Pancreas (tissue), 10 donors: ENCODE measurements around the gene HOXB5. TPM values are rescaled to one million over a fixed set of nuclear protein-coding genes. Genes with fewer than 3 reads are reported as not detected.

Source experiments
- ATAC-seq, 4 donors: fragments of 200-7000 bp; cut with Tn5 transposase; one replicate each; pipeline versions ENCODE4 v1.8.0 to v1.9.1; 2020; ENCODE audit warnings: mild to moderate bottlenecking in 4 of 4, moderate library complexity in 4 of 4
- DNase-seq, 6 donors: peaks; one replicate each; pipeline ENCODE4 v3.0.0-alpha.2; 2020
- FAIRE-seq: peaks from 2 replicates; lab custom pipeline; 2012; peaks lifted over from hg19 to GRCh38; lab: Jason Lieb, UNC
- H3K27ac ChIP-seq, 4 donors: fragments of 200-600 bp; sonication (generic); 1 replicate in 3 of 4; 2 replicates in 1 of 4; pipeline versions ENCODE4 v1.5.0 to v1.8.0; 2020
- H3K27me3 ChIP-seq, 4 donors: fragments of 200-600 bp; one replicate each; pipeline ENCODE4 v1.8.0; 2021
- H3K36me3 ChIP-seq, 3 donors: fragments of 200-600 bp; sonication (generic) in 1 of 3; one replicate each; pipeline versions ENCODE4 v1.5.0 to v1.8.0; 2020 to 2021
- H3K4me1 ChIP-seq, 3 donors: fragments of 200-600 bp; one replicate each; pipeline ENCODE4 v1.8.0; 2021
- H3K4me3 ChIP-seq, 4 donors: fragments of 200-600 bp; sonication (generic) in 2 of 4; one replicate each; pipeline versions ENCODE4 v1.5.0 to v1.8.0; 2020 to 2021
- H3K9me3 ChIP-seq, 4 donors: fragments of 200-600 bp; one replicate each; pipeline ENCODE4 v1.8.0; 2021
- WGBS, 2 donors: extraction: QIAGEN DNeasy Blood & Tissue Kit; methylation state at CpG; one replicate each; pipeline ENCODE4 v1.1.7; 2013; 5-methylcytosine and 5-hydroxymethylcytosine counted together
- intact Hi-C, 3 donors: fragments of 100-400 bp; cut with DNase I; formaldehyde crosslinking; loops; one replicate each; pipeline versions ENCODE4 v1.11.1 to v1.14.2; 2022
- polyA plus RNA-seq, 2 donors: library from polyadenylated mRNA; stranded (reverse); fragments of 200-250 nt; gene quantifications; one replicate each; pipeline ENCODE4 v1.2.3, GENCODE V29; 2013
- total RNA-seq, 6 donors: library from RNA; stranded (reverse); fragmentation: NEBNext Ultra II Directional in 4 of 6; extraction: Animal tissue kit (Norgen Biotek cat#: 25700) in 4 of 6; gene quantifications; one replicate each; pipeline versions ENCODE4 v1.2.1 to v1.2.4, GENCODE V29; 2021 to 2023
- TF ChIP-seq, protein P1 (sequence below), 4 donors: fragments of 200-600 bp; sonication (generic) in 3 of 4; IDR thresholded peaks; one replicate each; pipeline versions ENCODE4 v1.5.0 to v1.8.0; 2021; ENCODE audit warnings: antibody characterized with exemption in 4 of 4
- donor health status: healthy with polysubstance abuse.
- donor health status: DM: no; HTN: no; CAD: no; lungs with moderate emphysema.
- donor health status: DM: no; HTN: no; CAD: no.
- donor health status: control.
- donor health status: control.
- donor health status: Bipolar disorder and iron deficiency.
- donor health status: DM: yes; HTN: yes; CAD: no.
- donor health status: DM: no; HTN: no; CAD: no.
- donor health status: DM: no; HTN: no; CAD: no.
- donor health status: DM: yes; HTN: yes; CAD: no.

The HOXB5 gene
- total and polyA plus RNA-seq, 8 donors = 0.19 to 1.0 (median 0.38) TPM

- H3K27me3 ChIP-seq = peaks cover 4 to 70% (median 14%) of the 10 kb centered on the region in 4 donors
- no peak for ATAC-seq
- peak overlapping the region in 1 of 4 donors; percentile 62 for H3K4me3 ChIP-seq
- no peak overlapping the region for H3K27ac ChIP-seq
- H3K4me1 ChIP-seq = peaks cover 0 to 5% (median 0%) of the 10 kb centered on the region in 3 donors
- no peak for FAIRE-seq
- 8 to 11% methylated on average over 23 to 36 of the region's 36 CpGs for WGBS, 2 donors
- H3K36me3 ChIP-seq = no peaks in the 10 kb centered on the region
- no peaks in the 10 kb centered on the region for H3K9me3 ChIP-seq
- intact Hi-C loops = loop anchor here in 1 of 3 donors (10.0 kb wide), 1 partner anchor 467 kb away; no protein-coding TSS in a partner anchor
- no peak for DNase-seq
- TF ChIP-seq, protein P1, sequence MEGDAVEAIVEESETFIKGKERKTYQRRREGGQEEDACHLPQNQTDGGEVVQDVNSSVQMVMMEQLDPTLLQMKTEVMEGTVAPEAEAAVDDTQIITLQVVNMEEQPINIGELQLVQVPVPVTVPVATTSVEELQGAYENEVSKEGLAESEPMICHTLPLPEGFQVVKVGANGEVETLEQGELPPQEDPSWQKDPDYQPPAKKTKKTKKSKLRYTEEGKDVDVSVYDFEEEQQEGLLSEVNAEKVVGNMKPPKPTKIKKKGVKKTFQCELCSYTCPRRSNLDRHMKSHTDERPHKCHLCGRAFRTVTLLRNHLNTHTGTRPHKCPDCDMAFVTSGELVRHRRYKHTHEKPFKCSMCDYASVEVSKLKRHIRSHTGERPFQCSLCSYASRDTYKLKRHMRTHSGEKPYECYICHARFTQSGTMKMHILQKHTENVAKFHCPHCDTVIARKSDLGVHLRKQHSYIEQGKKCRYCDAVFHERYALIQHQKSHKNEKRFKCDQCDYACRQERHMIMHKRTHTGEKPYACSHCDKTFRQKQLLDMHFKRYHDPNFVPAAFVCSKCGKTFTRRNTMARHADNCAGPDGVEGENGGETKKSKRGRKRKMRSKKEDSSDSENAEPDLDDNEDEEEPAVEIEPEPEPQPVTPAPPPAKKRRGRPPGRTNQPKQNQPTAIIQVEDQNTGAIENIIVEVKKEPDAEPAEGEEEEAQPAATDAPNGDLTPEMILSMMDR (IDR thresholded peaks at IDR 0.05) = no peak
Measured at GRCh38 chr17:48611681-48612455, 18.3 kb upstream of the HOXB5 start.

GRCh38 chr17:48611213-48611612, 17.6 kb upstream of the HOXB5 start:
- 12% methylated on average over 22 of the region's 22 CpGs for WGBS, 2 donors
- intact Hi-C loops = loop anchor here in 1 of 3 donors (10.0 kb wide), 1 partner anchor 466 kb away; no protein-coding TSS in a partner anchor

DNA sequence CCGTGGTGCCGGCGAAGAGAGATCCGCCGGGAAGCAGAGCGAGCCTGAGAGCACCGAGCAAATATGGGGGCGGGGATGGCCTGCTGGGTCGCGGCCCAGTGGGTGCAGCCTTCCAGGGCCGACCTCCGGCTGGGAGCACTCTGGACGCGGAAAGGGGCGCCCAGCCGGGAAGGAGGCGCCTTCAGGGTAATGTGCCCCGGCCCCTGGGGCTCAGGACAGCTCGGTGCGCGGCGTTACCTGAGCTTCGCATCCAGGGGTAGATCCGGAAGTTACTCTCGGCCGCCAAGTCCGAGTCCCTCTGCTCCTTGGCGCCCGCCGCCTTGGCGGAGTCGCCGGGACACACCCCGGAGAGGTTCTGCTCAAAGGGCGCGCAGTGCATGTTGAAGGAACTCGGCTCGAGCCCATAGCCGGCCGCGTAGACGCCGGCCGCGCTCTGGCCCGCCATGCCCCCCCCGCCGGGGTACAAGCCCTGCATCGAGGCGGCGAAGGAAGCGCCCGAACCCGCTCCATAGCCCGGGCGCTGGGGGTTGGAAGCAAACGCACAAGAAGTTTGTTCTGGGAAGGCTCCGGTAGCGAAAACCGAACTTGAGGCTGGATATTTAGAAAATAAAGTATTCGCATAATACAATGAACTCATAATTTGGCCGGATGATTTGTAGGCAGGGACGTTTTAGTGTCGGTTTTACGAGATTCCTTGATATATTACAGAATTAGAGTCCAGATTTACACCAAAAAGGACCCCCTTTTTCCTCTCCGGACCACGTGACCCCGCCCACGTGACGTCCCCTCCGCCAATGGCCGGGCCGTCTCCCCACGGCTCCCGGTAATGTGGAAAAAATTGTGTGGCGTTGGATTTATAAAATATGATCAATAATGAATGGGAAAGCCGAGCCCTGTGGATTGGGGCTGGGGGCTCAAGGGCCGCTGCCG, 17.0 kb upstream of the HOXB5 start, which contains the start of gene HOXB7:
HOXB7 (minus strand) TSS at position 736 of the 930 bp plus-strand sequence; CDS start at position 637, 99 bp downstream.
- peaks cover 0 to 5% (median 0%) of the 10 kb centered on the region in 3 donors for H3K4me1 ChIP-seq
- no peaks in the 10 kb centered on the region for H3K36me3 ChIP-seq
- TF ChIP-seq, protein P1 (IDR thresholded peaks at IDR 0.05) = no peak
- H3K27ac ChIP-seq = peak within 1 kb of the TSS in 1 of 4 donors; percentile 19
- no peak for FAIRE-seq
- intact Hi-C loops = loop anchor here in 1 of 3 donors (10.0 kb wide), 1 partner anchor 466 kb away; no protein-coding TSS in a partner anchor
- H3K9me3 ChIP-seq = no peaks in the 10 kb centered on the region
- DNase-seq = peak in 3 of 6 donors; percentile 50 to 76 (median 70)
- peak within 1 kb of the TSS; percentile 18 to 62 (median 30) for H3K4me3 ChIP-seq
- H3K27me3 ChIP-seq = peaks cover 2 to 71% (median 12%) of the 10 kb centered on the region in 4 donors
- WGBS, 2 donors = 3% methylated on average over 69 to 79 of the region's 79 CpGs
- peak; percentile 54 to 63 (median 59) for ATAC-seq

More at GRCh38 chr17:48611213-48611612, 17.6 kb upstream of the HOXB5 start:
- FAIRE-seq (no peak), DNase-seq (no peak), ATAC-seq (peak in 1 of 4 donors; percentile 7)
- no peaks in the 10 kb centered on the region for H3K36me3 ChIP-seq
- no peak overlapping the region for H3K27ac ChIP-seq
- H3K27me3 ChIP-seq = peaks cover 4 to 70% (median 10%) of the 10 kb centered on the region in 4 donors
- TF ChIP-seq, protein P1 (IDR thresholded peaks at IDR 0.05) = no peak
- no peaks in the 10 kb centered on the region for H3K9me3 ChIP-seq
- peak overlapping the region in 3 of 4 donors; percentile 21 to 62 (median 40) for H3K4me3 ChIP-seq
- H3K4me1 ChIP-seq = peaks cover 0 to 5% (median 0%) of the 10 kb centered on the region in 3 donors

GRCh38 chr17:48609759-48610281, 16.2 kb upstream of the HOXB5 start:
- Histone ChIP-seq H3K9me3 (no peaks in the 10 kb centered on the region), H3K27ac (no peak overlapping the region), H3K4me3 (peak overlapping the region; percentile 18 to 62 (median 30)), H3K27me3 (peaks cover 0 to 79% (median 16%) of the 10 kb centered on the region in 4 donors), H3K36me3 (no peaks in the 10 kb centered on the region), H3K4me1 (peaks cover 0 to 5% (median 0%) of the 10 kb centered on the region in 3 donors)
- intact Hi-C loops = loop anchor here in 1 of 3 donors (10.0 kb wide), 1 partner anchor 465 kb away; no protein-coding TSS in a partner anchor
- FAIRE-seq (no peak), DNase-seq (no peak), ATAC-seq (no peak)
- WGBS, 2 donors = 6 to 8% methylated on average over 11 to 15 of the region's 15 CpGs
- TF ChIP-seq, protein P1 (IDR thresholded peaks at IDR 0.05) = no peak
